Measurements from ENCODE around the gene MAP3K21. TPM values are rescaled to one million over a fixed set of nuclear protein-coding genes. Genes with fewer than 3 reads are reported as not detected.

MAP3K21 gene
- total RNA-seq, 6 experiments from 2014 or later: 3.2 to 5.1 (median 3.8) TPM

DNA sequence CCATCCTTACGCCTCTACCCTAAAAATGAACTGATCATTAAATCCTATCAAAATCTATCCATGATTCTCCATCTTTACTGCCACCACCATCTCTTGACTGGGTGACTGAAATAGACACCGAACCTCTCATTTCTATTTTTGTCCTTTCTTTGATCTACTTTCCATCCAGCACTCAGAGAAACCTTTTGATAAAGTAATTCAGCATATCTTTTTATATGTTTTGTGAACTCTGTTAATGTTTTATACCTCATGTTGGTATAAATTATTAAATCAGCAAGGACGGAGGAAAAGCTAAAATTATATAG is 45.0 kb upstream of the MAP3K21 start:
- no peak for TF ChIP-seq POLR2A (IDR thresholded peaks at IDR 0.05)
- TF ChIP-seq, protein P1, sequence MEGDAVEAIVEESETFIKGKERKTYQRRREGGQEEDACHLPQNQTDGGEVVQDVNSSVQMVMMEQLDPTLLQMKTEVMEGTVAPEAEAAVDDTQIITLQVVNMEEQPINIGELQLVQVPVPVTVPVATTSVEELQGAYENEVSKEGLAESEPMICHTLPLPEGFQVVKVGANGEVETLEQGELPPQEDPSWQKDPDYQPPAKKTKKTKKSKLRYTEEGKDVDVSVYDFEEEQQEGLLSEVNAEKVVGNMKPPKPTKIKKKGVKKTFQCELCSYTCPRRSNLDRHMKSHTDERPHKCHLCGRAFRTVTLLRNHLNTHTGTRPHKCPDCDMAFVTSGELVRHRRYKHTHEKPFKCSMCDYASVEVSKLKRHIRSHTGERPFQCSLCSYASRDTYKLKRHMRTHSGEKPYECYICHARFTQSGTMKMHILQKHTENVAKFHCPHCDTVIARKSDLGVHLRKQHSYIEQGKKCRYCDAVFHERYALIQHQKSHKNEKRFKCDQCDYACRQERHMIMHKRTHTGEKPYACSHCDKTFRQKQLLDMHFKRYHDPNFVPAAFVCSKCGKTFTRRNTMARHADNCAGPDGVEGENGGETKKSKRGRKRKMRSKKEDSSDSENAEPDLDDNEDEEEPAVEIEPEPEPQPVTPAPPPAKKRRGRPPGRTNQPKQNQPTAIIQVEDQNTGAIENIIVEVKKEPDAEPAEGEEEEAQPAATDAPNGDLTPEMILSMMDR (IDR thresholded peaks at IDR 0.05): no peak
- intact Hi-C loops (cut with DNase I): no loop called here
- Histone ChIP-seq H3K4me1 (no peaks in the 10 kb centered on the region), H3K27me3 (no peaks in the 10 kb centered on the region), H3K4me3 (no peak overlapping the region), H3K27ac (no peak overlapping the region), H3K36me3 (no peaks in the 10 kb centered on the region), H3K9me3 (no peaks in the 10 kb centered on the region)
- DNase-seq (no peak), ATAC-seq (no peak)
- WGBS (ENCODE audit: insufficient coverage, low coverage, low lambda C conversion rate, missing lambda C conversion rate): 88% methylated on average over 3 of the region's 3 CpGs

- H3K27me3 ChIP-seq: no peaks in the 10 kb centered on the region
- H3K9me3 ChIP-seq: no peaks in the 10 kb centered on the region
- no peak overlapping the region for H3K27ac ChIP-seq
- H3K36me3 ChIP-seq: no peaks in the 10 kb centered on the region
- no peak overlapping the region for H3K4me3 ChIP-seq
- TF ChIP-seq POLR2A (IDR thresholded peaks at IDR 0.05): no peak
- TF ChIP-seq, protein P1 (IDR thresholded peaks at IDR 0.05): no peak
- intact Hi-C loops (cut with DNase I): no loop called here
- WGBS (ENCODE audit: insufficient coverage, low coverage, low lambda C conversion rate, missing lambda C conversion rate): 74% methylated on average over 4 of the region's 4 CpGs
- ATAC-seq (no peak), DNase-seq (no peak)
- no peaks in the 10 kb centered on the region for H3K4me1 ChIP-seq
Observed at GRCh38 chr1:233289676-233290075, 37.8 kb upstream of the MAP3K21 start.

GRCh38 chr1:233290396-233291034 is 37.0 kb upstream of the MAP3K21 start:
- intact Hi-C loops (cut with DNase I): no loop called here
- H3K27ac ChIP-seq: no peak overlapping the region
- ATAC-seq (peak in 1 of 4 donors; percentile 33), DNase-seq (no peak)
- no peaks in the 10 kb centered on the region for H3K36me3 ChIP-seq
- H3K4me1 ChIP-seq: no peaks in the 10 kb centered on the region
- peaks cover 0 to 5% of the 10 kb centered on the region in 2 donors for H3K27me3 ChIP-seq
- WGBS (ENCODE audit: insufficient coverage, low coverage, low lambda C conversion rate, missing lambda C conversion rate): 43% methylated on average over 4 of the region's 5 CpGs
- TF ChIP-seq POLR2A (IDR thresholded peaks at IDR 0.05): no peak
- TF ChIP-seq, protein P1 (IDR thresholded peaks at IDR 0.05): no peak
- H3K9me3 ChIP-seq: no peaks in the 10 kb centered on the region
- H3K4me3 ChIP-seq: no peak overlapping the region

- H3K4me1 ChIP-seq: no peaks in the 10 kb centered on the region
- TF ChIP-seq POLR2A (IDR thresholded peaks at IDR 0.05): no peak
- TF ChIP-seq, protein P1 (IDR thresholded peaks at IDR 0.05): no peak
- H3K27me3 ChIP-seq: peaks cover 0 to 6% of the 10 kb centered on the region in 2 donors
- WGBS (ENCODE audit: insufficient coverage, low coverage, low lambda C conversion rate, missing lambda C conversion rate): 86% methylated on average over 3 of the region's 3 CpGs
- no peaks in the 10 kb centered on the region for H3K36me3 ChIP-seq
- H3K27ac ChIP-seq: no peak overlapping the region
- no peak overlapping the region for H3K4me3 ChIP-seq
- no peak for ATAC-seq
- H3K9me3 ChIP-seq: no peaks in the 10 kb centered on the region
- intact Hi-C loops (cut with DNase I): no loop called here
- no peak for DNase-seq
Observed at GRCh38 chr1:233293556-233294446, 33.7 kb upstream of the MAP3K21 start.

Data from right lobe of liver (tissue), 6 donors.